ENCODE data around the gene LRTM2. TPM values are rescaled to one million over a fixed set of nuclear protein-coding genes. Genes with fewer than 3 reads are reported as not detected.

Gene LRTM2
- total RNA-seq, 1 experiment from 2014 or later, result 0.07 TPM

- TF ChIP-seq EGR1 (IDR thresholded peaks at IDR 0.05; ENCODE audit: low read depth) (no peak), EZH2phosphoT487 (IDR thresholded peaks at IDR 0.05; ENCODE audit: borderline replicate concordance) (no peak), ZNF274 (IDR thresholded peaks at IDR 0.05; ENCODE audit: low read depth, low read length) (no peak), ELF1 (IDR thresholded peaks at IDR 0.05; ENCODE audit: borderline replicate concordance, low read depth) (no peak), RAD21 (IDR thresholded peaks at IDR 0.05; ENCODE audit: low read depth) (no peak), SRF (IDR thresholded peaks at IDR 0.05; ENCODE audit: low read depth) (no peak), CEBPB (IDR thresholded peaks at IDR 0.05; ENCODE audit: low read depth) (no peak), YY1 (IDR thresholded peaks at IDR 0.05; ENCODE audit: extremely low read depth, insufficient replicate concordance, low read depth, low read length) (no peak)
- TF ChIP-seq, protein P1, sequence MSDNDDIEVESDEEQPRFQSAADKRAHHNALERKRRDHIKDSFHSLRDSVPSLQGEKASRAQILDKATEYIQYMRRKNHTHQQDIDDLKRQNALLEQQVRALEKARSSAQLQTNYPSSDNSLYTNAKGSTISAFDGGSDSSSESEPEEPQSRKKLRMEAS (IDR thresholded peaks at IDR 0.05), result no peak
- TF ChIP-seq, protein P2, sequence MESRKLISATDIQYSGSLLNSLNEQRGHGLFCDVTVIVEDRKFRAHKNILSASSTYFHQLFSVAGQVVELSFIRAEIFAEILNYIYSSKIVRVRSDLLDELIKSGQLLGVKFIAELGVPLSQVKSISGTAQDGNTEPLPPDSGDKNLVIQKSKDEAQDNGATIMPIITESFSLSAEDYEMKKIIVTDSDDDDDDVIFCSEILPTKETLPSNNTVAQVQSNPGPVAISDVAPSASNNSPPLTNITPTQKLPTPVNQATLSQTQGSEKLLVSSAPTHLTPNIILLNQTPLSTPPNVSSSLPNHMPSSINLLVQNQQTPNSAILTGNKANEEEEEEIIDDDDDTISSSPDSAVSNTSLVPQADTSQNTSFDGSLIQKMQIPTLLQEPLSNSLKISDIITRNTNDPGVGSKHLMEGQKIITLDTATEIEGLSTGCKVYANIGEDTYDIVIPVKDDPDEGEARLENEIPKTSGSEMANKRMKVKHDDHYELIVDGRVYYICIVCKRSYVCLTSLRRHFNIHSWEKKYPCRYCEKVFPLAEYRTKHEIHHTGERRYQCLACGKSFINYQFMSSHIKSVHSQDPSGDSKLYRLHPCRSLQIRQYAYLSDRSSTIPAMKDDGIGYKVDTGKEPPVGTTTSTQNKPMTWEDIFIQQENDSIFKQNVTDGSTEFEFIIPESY (IDR thresholded peaks at IDR 0.05; ENCODE audit: extremely low read depth, insufficient replicate concordance, low read length), result no peak
- H2AFZ ChIP-seq (ENCODE audit: low read depth, low read length, poor library complexity, severe bottlenecking), result no peak overlapping the region
- H3K4me2 ChIP-seq (ENCODE audit: low read length), result no peak overlapping the region
- ChIA-PET CTCF (interaction anchor here (5.6 kb wide), 1 partner anchor 135 kb away, joined by 242 read pairs; no protein-coding TSS in a partner anchor), RAD21 (ENCODE audit: low non-redundant PET in 1 of 2, low total read pairs in 2 of 2, uncharacterized antibody in 2 of 2, unreplicated experiment in 2 of 2) (no interaction called here), POLR2A (no interaction called here)
- peaks cover 0 to 12% of the 10 kb centered on the region in 2 experiments; a peak in 3 of 4 replicates for H3K36me3 ChIP-seq (ENCODE audit: control insufficient read depth in 1 of 2, insufficient read depth in 2 of 2, low read length in 2 of 2)
- H3K27ac ChIP-seq (ENCODE audit: low read depth, low read length), result no peak overlapping the region
- BruUV-seq (replicated peaks), result no TSS peak
- intact Hi-C loops (cut with micrococcal nuclease), result no loop called here
- ATAC-seq (no peak), DNase-seq (ENCODE audit: low read depth, low spot score) (no peak)
- no peaks in the 10 kb centered on the region; the same call in 1 of the 2 replicates for H3K79me2 ChIP-seq (ENCODE audit: insufficient read depth, low read length)
- H3K9ac ChIP-seq (ENCODE audit: low read length), result no peak overlapping the region
- no peaks in the 10 kb centered on the region for H3K9me2 ChIP-seq (ENCODE audit: insufficient read depth)
- no peaks in the 10 kb centered on the region for H3K9me3 ChIP-seq (ENCODE audit: control insufficient read depth in 1 of 2, insufficient read depth in 1 of 2, low read depth in 1 of 2, low read length in 2 of 2)
- H3K4me1 ChIP-seq (ENCODE audit: control insufficient read depth in 1 of 2, insufficient read depth in 2 of 2, low read length in 2 of 2), result no peaks in the 10 kb centered on the region; a peak in 1 of 4 replicates
- H3K4me3 ChIP-seq (replicated peaks in 1 of 2; ENCODE audit: low read depth in 1 of 2, low read length in 2 of 2), result no peak overlapping the region
- no peaks in the 10 kb centered on the region for H4K20me1 ChIP-seq (ENCODE audit: insufficient read depth)
- H3K27me3 ChIP-seq (ENCODE audit: insufficient read depth, low read length), result no peaks in the 10 kb centered on the region
These were observed 32.7 kb upstream of the LRTM2 start for GRCh38 chr12:1787714-1788113.
